Fibroblast of upper back skin (primary cell): Measurements from ENCODE around the gene CSNK2A1.

Experiments used
- DNase-seq: peaks from one replicate; pipeline ENCODE4 v3.0.0-alpha.2; 2013

Gene CSNK2A1

GRCh38 chr20:427849-428657, 115.5 kb downstream of the CSNK2A1 start:
- no peak for DNase-seq

DNA sequence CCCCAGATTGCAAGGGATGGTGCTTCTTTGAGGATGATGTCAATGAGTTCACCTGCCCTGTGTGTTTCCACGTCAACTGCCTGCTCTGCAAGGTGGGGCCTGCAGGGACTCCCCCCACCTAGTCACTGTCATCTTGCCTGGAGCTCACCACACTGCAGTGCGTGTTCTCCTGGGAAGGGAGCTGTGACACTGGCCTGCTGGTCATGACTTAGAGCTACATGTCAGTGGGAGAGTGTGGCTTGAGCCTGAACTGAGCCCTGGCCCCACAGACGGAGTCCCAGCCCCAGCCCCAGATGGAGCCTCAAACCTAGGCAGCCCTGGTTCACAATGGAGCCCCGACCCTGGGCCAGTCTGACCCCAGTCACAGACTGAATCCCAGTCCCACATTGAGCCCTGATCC, 116.2 kb downstream of the CSNK2A1 start:
- no peak for DNase-seq

DNA sequence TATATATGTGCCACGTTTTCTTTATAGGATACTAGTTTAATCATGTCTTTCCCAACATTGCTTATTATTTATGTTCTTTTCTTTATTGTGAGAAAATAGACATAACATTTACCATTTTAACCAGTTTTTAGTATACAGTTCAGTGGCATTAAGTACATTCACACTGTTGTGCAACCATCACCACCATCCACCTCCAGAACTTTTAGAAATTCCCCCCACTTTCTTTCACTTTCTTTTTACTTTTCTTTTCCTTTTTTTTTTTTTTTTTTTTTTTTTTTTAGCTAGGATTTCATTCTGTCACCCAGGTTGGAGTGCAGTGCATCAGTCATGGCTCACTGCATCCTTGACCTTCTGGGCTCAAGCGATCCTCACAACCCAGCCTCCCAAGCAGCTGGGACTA, 117.0 kb downstream of the CSNK2A1 start:
- DNase-seq, result no peak
